ENCODE data around the gene TMED4.
A peak's percentile ranks its signal among the peaks of the same experiment; 100 is the strongest.

The TMED4 gene

DNA sequence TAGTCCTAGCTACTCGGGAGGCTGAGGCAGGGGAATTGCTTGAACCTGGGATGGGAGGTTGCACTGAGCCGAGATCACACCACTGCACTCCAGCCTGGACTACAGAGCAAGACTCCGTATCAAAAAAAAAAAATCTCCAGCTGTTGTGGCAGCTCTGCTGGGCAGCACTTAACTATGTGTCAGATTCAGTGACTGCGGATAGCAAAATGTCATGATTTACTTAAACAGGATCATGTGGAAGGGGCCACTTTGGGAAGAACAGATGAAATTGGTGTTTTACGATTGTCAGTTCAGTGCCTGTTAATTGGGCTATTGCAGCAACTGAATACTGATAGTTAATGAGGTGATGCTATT, 39.7 kb upstream of the TMED4 start:
- DNase-seq (ENCODE audit: low spot score) (no peak), ATAC-seq (ENCODE audit: low read depth) (no peak)
- Histone ChIP-seq H3K27me3 (ENCODE audit: insufficient read depth, poor library complexity, severe bottlenecking) (no peaks in the 10 kb centered on the region), H3K4me1 (ENCODE audit: insufficient read depth, poor library complexity, severe bottlenecking) (peaks cover 38% of the 10 kb centered on the region), H3K36me3 (ENCODE audit: low read depth) (peaks cover 43% of the 10 kb centered on the region), H3K27ac (ENCODE audit: poor library complexity, severe bottlenecking) (peak overlapping the region; percentile 1), H3K4me3 (ENCODE audit: severe bottlenecking) (no peak overlapping the region), H3K9me3 (ENCODE audit: severe bottlenecking) (no peaks in the 10 kb centered on the region)
- TF ChIP-seq, protein P1, sequence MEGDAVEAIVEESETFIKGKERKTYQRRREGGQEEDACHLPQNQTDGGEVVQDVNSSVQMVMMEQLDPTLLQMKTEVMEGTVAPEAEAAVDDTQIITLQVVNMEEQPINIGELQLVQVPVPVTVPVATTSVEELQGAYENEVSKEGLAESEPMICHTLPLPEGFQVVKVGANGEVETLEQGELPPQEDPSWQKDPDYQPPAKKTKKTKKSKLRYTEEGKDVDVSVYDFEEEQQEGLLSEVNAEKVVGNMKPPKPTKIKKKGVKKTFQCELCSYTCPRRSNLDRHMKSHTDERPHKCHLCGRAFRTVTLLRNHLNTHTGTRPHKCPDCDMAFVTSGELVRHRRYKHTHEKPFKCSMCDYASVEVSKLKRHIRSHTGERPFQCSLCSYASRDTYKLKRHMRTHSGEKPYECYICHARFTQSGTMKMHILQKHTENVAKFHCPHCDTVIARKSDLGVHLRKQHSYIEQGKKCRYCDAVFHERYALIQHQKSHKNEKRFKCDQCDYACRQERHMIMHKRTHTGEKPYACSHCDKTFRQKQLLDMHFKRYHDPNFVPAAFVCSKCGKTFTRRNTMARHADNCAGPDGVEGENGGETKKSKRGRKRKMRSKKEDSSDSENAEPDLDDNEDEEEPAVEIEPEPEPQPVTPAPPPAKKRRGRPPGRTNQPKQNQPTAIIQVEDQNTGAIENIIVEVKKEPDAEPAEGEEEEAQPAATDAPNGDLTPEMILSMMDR (IDR thresholded peaks at IDR 0.05; ENCODE audit: poor library complexity, severe bottlenecking): no peak

DNA sequence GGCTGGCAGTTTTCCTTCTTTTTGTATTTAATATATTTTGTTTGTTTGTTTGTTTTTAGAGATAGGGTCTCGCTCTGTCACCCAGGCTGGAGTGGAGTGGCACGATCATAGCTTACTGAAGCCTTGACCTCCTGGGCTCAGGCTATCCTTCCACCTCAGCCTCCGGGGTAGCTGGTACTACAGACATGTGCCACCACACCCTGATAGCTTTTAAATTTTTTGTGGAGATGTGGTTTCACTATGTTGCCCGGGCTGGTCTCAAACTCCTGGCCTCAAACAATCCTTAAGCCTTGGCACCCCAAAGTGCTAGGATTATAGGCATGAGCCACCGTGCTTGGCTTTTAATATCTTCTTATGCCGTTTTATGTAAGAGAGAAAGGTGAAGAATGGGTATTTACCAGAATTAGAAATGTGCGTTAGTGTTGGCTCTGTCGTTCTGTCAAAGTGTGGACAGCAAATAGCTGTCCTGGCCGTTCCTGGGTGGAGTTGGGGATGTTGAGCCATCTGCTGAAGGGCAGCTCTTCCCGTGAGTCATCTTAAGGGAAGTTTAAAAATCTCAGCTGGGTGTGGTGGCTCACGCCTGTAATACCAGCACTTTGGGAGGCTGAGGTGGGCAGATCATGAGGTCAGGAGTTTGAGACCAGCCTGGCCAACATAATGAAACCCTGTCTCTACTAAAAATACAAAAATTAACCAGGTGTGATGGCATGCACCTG, 39.2 kb upstream of the TMED4 start:
- Histone ChIP-seq H3K27me3 (ENCODE audit: insufficient read depth, poor library complexity, severe bottlenecking) (no peaks in the 10 kb centered on the region), H3K27ac (ENCODE audit: poor library complexity, severe bottlenecking) (peak overlapping the region; percentile 1), H3K36me3 (ENCODE audit: low read depth) (peaks cover 37% of the 10 kb centered on the region), H3K4me1 (ENCODE audit: insufficient read depth, poor library complexity, severe bottlenecking) (peaks cover 38% of the 10 kb centered on the region), H3K4me3 (ENCODE audit: severe bottlenecking) (no peak overlapping the region), H3K9me3 (ENCODE audit: severe bottlenecking) (no peaks in the 10 kb centered on the region)
- DNase-seq (ENCODE audit: low spot score) (no peak), ATAC-seq (ENCODE audit: low read depth) (peak; percentile 61; the same call in 2 of the 3 replicates)
- TF ChIP-seq, protein P1 (IDR thresholded peaks at IDR 0.05; ENCODE audit: poor library complexity, severe bottlenecking): no peak

DNA sequence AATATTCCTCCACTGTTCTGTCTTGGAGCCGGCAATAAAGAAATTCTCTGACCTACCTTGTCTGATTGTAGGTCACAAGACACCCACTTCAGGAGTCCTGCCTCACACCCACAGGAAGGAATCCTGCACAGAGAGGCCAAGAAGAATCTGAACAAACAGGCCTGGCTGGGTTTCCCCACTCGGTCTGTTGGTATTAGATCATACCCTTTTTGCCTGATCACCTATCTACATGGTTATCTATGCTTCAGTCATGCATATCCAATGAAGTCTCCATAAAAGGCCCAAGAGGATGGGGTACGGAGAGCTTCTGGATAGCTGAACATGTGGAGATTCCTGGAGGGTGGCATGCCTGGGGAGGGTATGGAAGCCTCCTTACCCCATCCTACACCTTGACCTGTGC, 36.7 kb upstream of the TMED4 start:
- Histone ChIP-seq H3K36me3 (ENCODE audit: low read depth) (peaks cover 20% of the 10 kb centered on the region), H3K4me3 (ENCODE audit: severe bottlenecking) (no peak overlapping the region), H3K9me3 (ENCODE audit: severe bottlenecking) (no peaks in the 10 kb centered on the region), H3K4me1 (ENCODE audit: insufficient read depth, poor library complexity, severe bottlenecking) (peaks cover 38% of the 10 kb centered on the region), H3K27ac (ENCODE audit: poor library complexity, severe bottlenecking) (peak overlapping the region; percentile 17), H3K27me3 (ENCODE audit: insufficient read depth, poor library complexity, severe bottlenecking) (no peaks in the 10 kb centered on the region)
- ATAC-seq (ENCODE audit: low read depth) (peak; percentile 49), DNase-seq (ENCODE audit: low spot score) (no peak)
- TF ChIP-seq, protein P1 (IDR thresholded peaks at IDR 0.05; ENCODE audit: poor library complexity, severe bottlenecking): no peak

DNA sequence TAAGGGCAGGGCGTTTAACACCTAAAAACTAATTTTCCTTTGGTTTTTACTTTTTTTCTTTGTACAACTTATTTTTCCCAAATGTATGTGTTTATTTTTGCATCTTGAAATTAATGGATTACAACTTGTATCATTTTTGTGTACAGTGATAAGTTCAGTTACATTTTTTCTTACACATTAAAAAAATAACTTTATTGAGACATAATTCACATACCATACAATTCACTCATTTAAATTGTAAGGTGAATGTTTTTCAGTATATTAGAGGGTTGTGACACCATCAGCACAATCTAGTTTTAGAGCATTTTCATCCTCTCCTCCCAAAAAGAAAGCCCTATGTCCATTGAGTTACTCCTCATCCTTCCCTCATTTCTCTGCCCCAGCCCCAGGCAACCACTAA, 36.0 kb upstream of the TMED4 start:
- Histone ChIP-seq H3K4me1 (ENCODE audit: insufficient read depth, poor library complexity, severe bottlenecking) (peaks cover 38% of the 10 kb centered on the region), H3K36me3 (ENCODE audit: low read depth) (peaks cover 20% of the 10 kb centered on the region), H3K4me3 (ENCODE audit: severe bottlenecking) (no peak overlapping the region), H3K9me3 (ENCODE audit: severe bottlenecking) (no peaks in the 10 kb centered on the region), H3K27ac (ENCODE audit: poor library complexity, severe bottlenecking) (peak overlapping the region; percentile 17), H3K27me3 (ENCODE audit: insufficient read depth, poor library complexity, severe bottlenecking) (no peaks in the 10 kb centered on the region)
- DNase-seq (ENCODE audit: low spot score) (no peak), ATAC-seq (ENCODE audit: low read depth) (no peak)
- TF ChIP-seq, protein P1 (IDR thresholded peaks at IDR 0.05; ENCODE audit: poor library complexity, severe bottlenecking): no peak

DNA sequence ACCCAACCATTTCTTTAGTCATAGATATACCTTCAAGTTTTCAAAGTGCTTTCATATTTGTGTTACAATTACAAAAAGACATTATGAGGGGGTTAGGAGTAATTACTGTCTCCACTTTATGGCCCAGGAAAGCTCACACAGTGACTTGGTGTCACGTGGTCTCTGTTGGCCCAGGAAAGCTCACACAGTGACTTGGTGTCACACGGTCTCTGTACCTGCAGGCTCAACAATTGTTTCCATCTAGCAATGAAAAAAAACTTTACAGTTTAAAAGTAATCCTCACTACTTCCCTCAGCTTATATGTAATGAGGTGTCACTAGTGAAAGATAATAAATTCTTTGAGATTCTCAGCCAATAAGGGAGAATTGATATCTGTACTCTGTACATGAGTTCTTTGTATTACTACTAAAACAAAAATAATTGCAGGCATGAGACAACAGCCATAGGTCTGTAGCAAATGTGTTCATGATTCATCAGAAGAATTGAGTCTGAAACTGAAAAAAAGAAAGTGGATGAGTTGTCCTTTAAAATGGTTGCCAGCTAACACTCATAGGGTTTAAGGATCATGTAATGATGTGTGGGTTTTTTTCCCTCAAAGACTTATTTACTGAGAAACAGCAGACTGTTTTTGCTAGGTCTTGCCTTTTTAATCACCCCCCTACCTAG, 35.3 kb upstream of the TMED4 start:
- no peak overlapping the region for H3K4me3 ChIP-seq (ENCODE audit: severe bottlenecking)
- no peak for DNase-seq (ENCODE audit: low spot score)
- H3K4me1 ChIP-seq (ENCODE audit: insufficient read depth, poor library complexity, severe bottlenecking): peaks cover 38% of the 10 kb centered on the region
- no peaks in the 10 kb centered on the region for H3K9me3 ChIP-seq (ENCODE audit: severe bottlenecking)
- peak; percentile 48; the same call in 2 of the 3 replicates for ATAC-seq (ENCODE audit: low read depth)
- peak overlapping the region; percentile 17 for H3K27ac ChIP-seq (ENCODE audit: poor library complexity, severe bottlenecking)
- H3K36me3 ChIP-seq (ENCODE audit: low read depth): peaks cover 17% of the 10 kb centered on the region
- TF ChIP-seq, protein P1 (IDR thresholded peaks at IDR 0.05; ENCODE audit: poor library complexity, severe bottlenecking): no peak
- no peaks in the 10 kb centered on the region for H3K27me3 ChIP-seq (ENCODE audit: insufficient read depth, poor library complexity, severe bottlenecking)

Data from RWPE2 (cell line).